GM12878 (cell line): ENCODE measurements around the gene GNAQ. TPM values are rescaled to one million over a fixed set of nuclear protein-coding genes. Genes with fewer than 3 reads are reported as not detected.

Source experiments
- ATAC-seq: fragments of 200-7000 bp; cut with Tn5 transposase; 3 replicates; pipeline ENCODE4 v1.9.1; 2020; ENCODE audit warnings: mild to moderate bottlenecking, moderate library complexity
- BruUV-seq: library from RNA; stranded (reverse); fragments of 400-500 nt; replicated peaks from 2 replicates; lab custom pipeline; 2021; lab: Mats Ljungman, UMichigan
- CTCF ChIA-PET: fragments of 300-600 bp; sonication (Branson Sonifier 250); formaldehyde crosslinking; extraction: SDS; loops from one replicate; lab custom pipeline; 2021; ENCODE audit warnings: inconsistent platforms; lab: Yijun Ruan, JAX
- POLR2A ChIA-PET: fragments of 350-600 bp; formaldehyde crosslinking; extraction: SDS; loops from one replicate; lab custom pipeline; 2021; ENCODE audit warnings: inconsistent platforms; lab: Charles Lee
- RAD21 ChIA-PET: fragments of 300-600 bp; sonication (Branson Sonifier 250); formaldehyde crosslinking; loops from one replicate; lab custom pipeline; 2023; ENCODE audit warnings: antibody characterized with exemption; ENCODE audit not compliant: unreplicated experiment; lab: Charles Lee
- SMC1A ChIA-PET: fragments of 300-600 bp; sonication (Branson Sonifier 250); formaldehyde crosslinking; loops from one replicate; lab custom pipeline; 2023; ENCODE audit not compliant: unreplicated experiment, uncharacterized antibody; lab: Charles Lee
- DNase-seq: peaks from one replicate; pipeline ENCODE4 v3.0.0-alpha.2; 2011; ENCODE audit warnings: low read depth, low spot score
- FAIRE-seq: peaks from 3 replicates; lab custom pipeline; 2011; peaks lifted over from hg19 to GRCh38; lab: Jason Lieb, UNC
- H2AFZ ChIP-seq: 2 replicates; pipeline ENCODE4 v1.6.0; 2011; ENCODE audit warnings: low read depth, low read length, control low read depth; ENCODE audit not compliant: control insufficient read depth
- H3K27ac ChIP-seq: 2 replicates; pipeline ENCODE4 v1.5.1; 2011; ENCODE audit warnings: control low read depth; ENCODE audit not compliant: control insufficient read depth, insufficient read depth
- H3K27me3 ChIP-seq, 2 experiments: replicated peaks in 1 of 2; 2 replicates each; pipeline versions ENCODE4 v1.6.0 to v1.6.1; 2011; ENCODE audit warnings: low read length in 1 of 2; ENCODE audit not compliant: control insufficient read depth in 2 of 2, insufficient read depth in 2 of 2
- H3K36me3 ChIP-seq, 2 experiments: 2 replicates each; pipeline ENCODE4 v1.5.1; 2011; ENCODE audit warnings: low read length in 1 of 2; ENCODE audit not compliant: control insufficient read depth in 2 of 2, insufficient read depth in 2 of 2
- H3K4me1 ChIP-seq: 2 replicates; pipeline ENCODE4 v1.6.1; 2011; ENCODE audit warnings: mild to moderate bottlenecking, low read length, moderate library complexity, mixed read lengths; ENCODE audit not compliant: control insufficient read depth, insufficient read depth
- H3K4me2 ChIP-seq: 2 replicates; pipeline ENCODE4 v1.6.0; 2011; ENCODE audit warnings: control low read depth; ENCODE audit not compliant: control insufficient read depth, insufficient read depth
- H3K4me3 ChIP-seq: fragments of 200-600 bp; sonication (generic); 2 replicates; pipeline ENCODE4 v1.5.1; 2016
- H3K79me2 ChIP-seq: 2 replicates; pipeline ENCODE4 v1.6.0; 2011; ENCODE audit warnings: low read length; ENCODE audit not compliant: control insufficient read depth, insufficient read depth
- H3K9ac ChIP-seq: 2 replicates; pipeline ENCODE4 v1.8.0; 2011; ENCODE audit warnings: low read length, control low read depth, mixed read lengths; ENCODE audit not compliant: control insufficient read depth, insufficient read depth
- H3K9me3 ChIP-seq: replicated peaks from 3 replicates; pipeline ENCODE4 v1.5.1; 2011; ENCODE audit warnings: mild to moderate bottlenecking, low read length; ENCODE audit not compliant: control insufficient read depth, insufficient read depth
- H4K20me1 ChIP-seq: 2 replicates; pipeline ENCODE4 v1.6.0; 2011; ENCODE audit not compliant: control insufficient read depth, insufficient read depth
- MLLT1 ChIP-seq: fragments of 450-650 bp; IDR thresholded peaks from 2 replicates; pipeline ENCODE4 v1.6.1; 2016; ENCODE audit warnings: mild to moderate bottlenecking
- MTA3 ChIP-seq: IDR thresholded peaks from 2 replicates; pipeline ENCODE4 v1.6.1; 2012; ENCODE audit warnings: low read length, inconsistent platforms, borderline replicate concordance
- YY1 ChIP-seq: IDR thresholded peaks from 2 replicates; pipeline ENCODE4 v1.6.1; 2011; ENCODE audit warnings: low read depth, mild to moderate bottlenecking, low read length
- ZBTB11 ChIP-seq: fragments of 450-650 bp; formaldehyde crosslinking; IDR thresholded peaks from 2 replicates; pipeline ENCODE4 v1.5.0; 2022; ENCODE audit warnings: mild to moderate bottlenecking, missing genetic modification characterization
- ZBTB33 ChIP-seq: fragments of 450-650 bp; IDR thresholded peaks from 2 replicates; pipeline ENCODE4 v1.6.1; 2017; ENCODE audit warnings: mild to moderate bottlenecking
- WGBS: methylation state at CpG from one replicate; pipeline ENCODE4 v1.1.6; 2016; ENCODE audit warnings: low lambda C conversion rate; ENCODE audit not compliant: insufficient replicate concordance, insufficient coverage; ENCODE audit errors: missing lambda C conversion rate; 5-methylcytosine and 5-hydroxymethylcytosine counted together
- in situ Hi-C: fragments of 300-500 bp; cut with MboI; formaldehyde crosslinking; loops from 9 replicates; pipeline ENCODE4 v1.14.3; 2018; ENCODE audit warnings: mixed read lengths
- intact Hi-C: fragments of 100-400 bp; cut with micrococcal nuclease; formaldehyde crosslinking; loops from one replicate; pipeline ENCODE4 v1.14.2; 2022; ENCODE audit not compliant: unreplicated experiment
- polyA plus RNA-seq, 11 experiments: library from polyadenylated mRNA; depleted of rRNA in 4 of 11; unstranded in 6 of 11; stranded (reverse) in 5 of 11; fragments of >200 nt; fragmentation: Nextera tagmentation in 4 of 11; fragmentation: Illumina TruSeq in 1 of 11; extraction: Ambion mirVana in 4 of 11; extraction: Trizol in 1 of 11; gene quantifications; 1 replicate in 1 of 11; 2 replicates in 10 of 11; pipeline versions ENCODE4 v1.2.1 to v1.2.3, GENCODE V29; 2011 to 2016; ENCODE audit warnings: inconsistent platforms in 2 of 11, missing spikeins in 2 of 11, low read depth in 1 of 11
- total RNA-seq, 4 experiments: library from RNA; depleted of rRNA in 3 of 4; stranded (reverse); fragments of >200 nt in 3 of 4; fragmentation: Illumina TruSeq in 1 of 4; extraction: Trizol in 1 of 4; gene quantifications; 2 replicates each; pipeline versions ENCODE4 v1.2.1 to v1.2.3, GENCODE V29; 2013 to 2021

GNAQ gene
- total and polyA plus RNA-seq, 10 of the 15 experiments (the other 5 are each of a cell fraction or from before 2014, with no cell fraction given), result 0.15 to 47.2 (median 0.49) TPM

GRCh38 chr9:77887662-77888061 is 143.9 kb downstream of the GNAQ start:
- TF ChIP-seq ZBTB11 (no peak), MLLT1 (no peak), MTA3 (no peak), ZBTB33 (no peak), YY1 (no peak)
- intact Hi-C loops (loop anchor here (5.0 kb wide), 1 partner anchor 50 kb away; no protein-coding TSS in a partner anchor), in situ Hi-C loops (no loop called here)
- CTCF ChIA-PET, result interaction anchor here (1.2 to 1.4 kb wide), 2 partner anchors 18 to 24 kb away, joined by 3 to 4 read pairs; no protein-coding TSS in a partner anchor
- SMC1A ChIA-PET, result interaction anchor here (0.6 to 1.4 kb wide), 7 partner anchors 12 to 106 kb away, joined by 3 to 4 read pairs (median 3); no protein-coding TSS in a partner anchor
- 27% methylated on average over 2 of the region's 2 CpGs for WGBS
- Histone ChIP-seq H3K4me2 (no peak overlapping the region), H2AFZ (no peak overlapping the region), H3K79me2 (no peaks in the 10 kb centered on the region), H3K27me3 (no peaks in the 10 kb centered on the region), H3K4me1 (no peaks in the 10 kb centered on the region), H3K9me3 (no peaks in the 10 kb centered on the region), H4K20me1 (no peaks in the 10 kb centered on the region), H3K9ac (no peak overlapping the region), H3K4me3 (no peak overlapping the region), H3K36me3 (no peaks in the 10 kb centered on the region), H3K27ac (no peak overlapping the region)
- RAD21 ChIA-PET, result interaction anchor here (1.8 kb wide), 1 partner anchor 46 kb away, joined by 5 read pairs; no protein-coding TSS in a partner anchor
- POLR2A ChIA-PET, result no interaction called here
- ATAC-seq (no peak), DNase-seq (no peak), FAIRE-seq (no peak)
- no TSS peak for BruUV-seq
